ENCODE data around the gene ANO1. TPM values are rescaled to one million over a fixed set of nuclear protein-coding genes. Genes with fewer than 3 reads are reported as not detected.

Gene ANO1
- polyA plus RNA-seq, 2 donors: 5.5 to 5.8 TPM

GRCh38 chr11:70088735-70089250 lies 10.7 kb downstream of the ANO1 start:
- Histone ChIP-seq H3K27ac (ENCODE audit: low read depth in 2 of 2, low read length in 1 of 2) (no peak overlapping the region), H3K36me3 (ENCODE audit: control insufficient read depth in 2 of 2, insufficient read depth in 2 of 2, low read length in 1 of 2) (no peaks in the 10 kb centered on the region), H3K9me3 (ENCODE audit: control insufficient read depth in 2 of 2, insufficient read depth in 1 of 2, low read depth in 1 of 2, low read length in 1 of 2) (peaks cover 0 to 2% of the 10 kb centered on the region in 2 donors), H3K27me3 (ENCODE audit: control insufficient read depth in 1 of 2, insufficient read depth in 2 of 2, low read length in 2 of 2) (no peaks in the 10 kb centered on the region), H3K4me1 (ENCODE audit: control insufficient read depth in 2 of 2, insufficient read depth in 2 of 2, low read length in 1 of 2) (peaks cover 0 to 6% of the 10 kb centered on the region in 2 donors), H3K4me3 (ENCODE audit: low read depth in 1 of 2, low read length in 2 of 2) (no peak overlapping the region)
- WGBS, 2 donors: 81 to 87% methylated on average over 16 of the region's 16 CpGs

GRCh38 chr11:70089631-70090030 lies 11.5 kb downstream of the ANO1 start:
- WGBS, 2 donors: 45 to 61% methylated on average over 9 of the region's 9 CpGs
- H3K36me3 ChIP-seq (ENCODE audit: control insufficient read depth in 2 of 2, insufficient read depth in 2 of 2, low read length in 1 of 2): no peaks in the 10 kb centered on the region
- peaks cover 0 to 6% of the 10 kb centered on the region in 2 donors for H3K4me1 ChIP-seq (ENCODE audit: control insufficient read depth in 2 of 2, insufficient read depth in 2 of 2, low read length in 1 of 2)
- no peak overlapping the region for H3K27ac ChIP-seq (ENCODE audit: low read depth in 2 of 2, low read length in 1 of 2)
- no peak overlapping the region for H3K4me3 ChIP-seq (ENCODE audit: low read depth in 1 of 2, low read length in 2 of 2)
- peaks cover 0 to 2% of the 10 kb centered on the region in 2 donors for H3K9me3 ChIP-seq (ENCODE audit: control insufficient read depth in 2 of 2, insufficient read depth in 1 of 2, low read depth in 1 of 2, low read length in 1 of 2)
- no peaks in the 10 kb centered on the region for H3K27me3 ChIP-seq (ENCODE audit: control insufficient read depth in 1 of 2, insufficient read depth in 2 of 2, low read length in 2 of 2)

GRCh38 chr11:70090961-70091381 lies 12.9 kb downstream of the ANO1 start:
- Histone ChIP-seq H3K9me3 (ENCODE audit: control insufficient read depth in 2 of 2, insufficient read depth in 1 of 2, low read depth in 1 of 2, low read length in 1 of 2) (peaks cover 0 to 2% of the 10 kb centered on the region in 2 donors), H3K27me3 (ENCODE audit: control insufficient read depth in 1 of 2, insufficient read depth in 2 of 2, low read length in 2 of 2) (no peaks in the 10 kb centered on the region), H3K27ac (ENCODE audit: low read depth in 2 of 2, low read length in 1 of 2) (no peak overlapping the region), H3K4me1 (ENCODE audit: control insufficient read depth in 2 of 2, insufficient read depth in 2 of 2, low read length in 1 of 2) (peaks cover 0 to 6% of the 10 kb centered on the region in 2 donors), H3K36me3 (ENCODE audit: control insufficient read depth in 2 of 2, insufficient read depth in 2 of 2, low read length in 1 of 2) (no peaks in the 10 kb centered on the region), H3K4me3 (ENCODE audit: low read depth in 1 of 2, low read length in 2 of 2) (no peak overlapping the region)
- WGBS, 2 donors: 31 to 42% methylated on average over 9 of the region's 9 CpGs

DNA sequence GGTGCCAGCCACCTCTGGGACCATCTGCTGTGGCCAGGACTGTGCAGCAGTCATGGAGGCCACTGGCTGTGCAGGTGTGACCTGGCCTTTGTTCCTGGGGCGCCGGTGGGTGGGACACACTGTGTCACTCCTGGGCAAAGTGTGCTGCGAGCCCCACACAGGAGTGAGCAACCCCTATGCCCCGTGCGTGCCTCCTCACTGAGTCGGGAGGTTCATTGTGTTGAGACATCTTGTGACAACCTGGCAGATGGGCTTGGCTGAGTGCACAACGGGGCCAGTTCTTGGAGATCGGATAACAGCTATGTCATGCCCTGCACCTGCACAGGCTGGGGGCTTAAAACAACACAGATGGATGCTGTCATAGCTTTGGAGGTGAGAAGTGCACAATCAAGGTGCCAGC lies 13.5 kb downstream of the ANO1 start:
- WGBS, 2 donors: 82 to 84% methylated on average over 8 of the region's 8 CpGs
- peaks cover 0 to 2% of the 10 kb centered on the region in 2 donors for H3K9me3 ChIP-seq (ENCODE audit: control insufficient read depth in 2 of 2, insufficient read depth in 1 of 2, low read depth in 1 of 2, low read length in 1 of 2)
- H3K4me3 ChIP-seq (ENCODE audit: low read depth in 1 of 2, low read length in 2 of 2): no peak overlapping the region
- H3K27ac ChIP-seq (ENCODE audit: low read depth in 2 of 2, low read length in 1 of 2): no peak overlapping the region
- H3K36me3 ChIP-seq (ENCODE audit: control insufficient read depth in 2 of 2, insufficient read depth in 2 of 2, low read length in 1 of 2): no peaks in the 10 kb centered on the region
- H3K4me1 ChIP-seq (ENCODE audit: control insufficient read depth in 2 of 2, insufficient read depth in 2 of 2, low read length in 1 of 2): peaks cover 0 to 6% of the 10 kb centered on the region in 2 donors
- H3K27me3 ChIP-seq (ENCODE audit: control insufficient read depth in 1 of 2, insufficient read depth in 2 of 2, low read length in 2 of 2): no peaks in the 10 kb centered on the region

DNA sequence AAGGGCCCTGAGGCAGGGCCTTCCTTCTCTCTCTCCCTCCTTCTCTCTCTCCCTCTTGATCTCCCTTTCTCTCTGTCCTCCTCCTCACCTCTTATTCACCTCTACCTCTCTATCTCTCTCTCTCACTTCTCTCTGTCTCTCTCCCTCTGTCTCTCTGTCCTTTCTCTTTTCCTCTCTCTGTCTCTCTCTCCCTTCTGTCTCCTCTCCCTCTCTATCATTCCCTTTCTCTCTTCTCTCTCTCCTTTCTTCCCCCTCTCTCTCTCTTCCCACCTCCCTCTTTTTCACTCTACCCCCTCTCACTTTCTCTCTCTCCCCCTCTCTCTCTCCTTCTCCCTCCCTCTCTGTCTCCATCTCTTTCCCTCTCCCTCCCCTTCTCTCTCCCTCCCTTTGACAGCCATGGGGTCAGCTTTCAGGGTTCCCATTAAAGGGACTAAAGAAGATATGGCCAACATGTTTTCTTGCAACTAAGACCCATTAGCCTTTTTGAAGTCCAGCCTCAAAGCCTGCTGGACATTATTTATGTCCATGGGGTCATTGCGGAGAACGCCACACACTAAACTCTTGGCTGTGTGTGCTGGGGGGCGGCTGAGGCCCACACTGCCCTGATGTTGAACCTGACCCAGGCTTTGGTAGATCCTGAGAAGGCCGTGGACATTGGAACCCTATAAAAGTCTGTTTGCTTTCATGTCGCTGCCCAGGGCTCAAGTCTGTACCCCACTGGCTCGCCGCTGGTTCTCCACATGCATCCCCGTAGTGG lies 15.0 kb downstream of the ANO1 start:
- H3K4me3 ChIP-seq (ENCODE audit: low read depth in 1 of 2, low read length in 2 of 2): no peak overlapping the region
- WGBS, 2 donors: 82 to 86% methylated on average over 8 of the region's 8 CpGs
- no peak overlapping the region for H3K27ac ChIP-seq (ENCODE audit: low read depth in 2 of 2, low read length in 1 of 2)
- H3K4me1 ChIP-seq (ENCODE audit: control insufficient read depth in 2 of 2, insufficient read depth in 2 of 2, low read length in 1 of 2): peaks cover 0 to 6% of the 10 kb centered on the region in 2 donors
- H3K36me3 ChIP-seq (ENCODE audit: control insufficient read depth in 2 of 2, insufficient read depth in 2 of 2, low read length in 1 of 2): no peaks in the 10 kb centered on the region
- no peaks in the 10 kb centered on the region for H3K27me3 ChIP-seq (ENCODE audit: control insufficient read depth in 1 of 2, insufficient read depth in 2 of 2, low read length in 2 of 2)
- H3K9me3 ChIP-seq (ENCODE audit: control insufficient read depth in 2 of 2, insufficient read depth in 1 of 2, low read depth in 1 of 2, low read length in 1 of 2): peaks cover 0 to 2% of the 10 kb centered on the region in 2 donors

DNA sequence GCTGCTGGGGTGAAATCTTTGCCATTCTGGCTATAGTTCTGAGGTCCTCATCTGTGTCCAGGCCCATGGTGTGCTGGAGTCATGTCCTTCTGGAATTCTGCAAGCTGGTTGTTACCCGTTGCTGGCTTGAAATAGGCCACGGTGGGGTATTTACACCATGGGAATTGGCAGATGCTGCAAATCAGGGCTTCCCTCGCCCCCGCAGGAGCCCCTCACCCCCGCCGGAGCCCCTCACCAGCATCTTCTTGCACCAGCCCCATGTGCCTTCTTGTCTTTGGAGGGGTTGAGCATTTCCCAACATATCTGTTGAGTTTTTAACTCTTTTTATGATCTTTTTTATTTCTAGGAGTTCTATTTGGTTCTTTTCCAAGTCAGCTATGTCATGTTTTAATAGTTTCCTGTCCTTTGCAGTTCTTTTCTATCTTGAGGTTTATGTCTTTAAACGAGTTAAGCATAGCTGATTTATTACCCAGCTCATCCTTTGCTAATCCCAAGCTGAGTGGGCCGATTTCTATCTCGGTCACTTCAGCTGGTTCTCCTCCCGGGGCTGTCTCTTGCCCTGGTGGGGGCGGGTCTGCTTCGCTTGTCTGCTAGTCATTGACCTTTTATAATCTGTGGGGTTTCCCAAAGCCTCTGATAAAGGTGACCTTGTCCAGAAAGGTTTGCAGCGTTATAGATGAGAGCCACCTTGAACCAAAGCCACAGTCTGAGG lies 17.6 kb downstream of the ANO1 start:
- 67 to 82% methylated on average over 13 of the region's 13 CpGs for whole genome bisulfite sequencing, 2 donors
- Histone ChIP-seq H3K27ac (ENCODE audit: low read depth in 2 of 2, low read length in 1 of 2) (no peak overlapping the region), H3K9me3 (ENCODE audit: control insufficient read depth in 2 of 2, insufficient read depth in 1 of 2, low read depth in 1 of 2, low read length in 1 of 2) (peaks cover 0 to 2% of the 10 kb centered on the region in 2 donors), H3K27me3 (ENCODE audit: control insufficient read depth in 1 of 2, insufficient read depth in 2 of 2, low read length in 2 of 2) (no peaks in the 10 kb centered on the region), H3K4me1 (ENCODE audit: control insufficient read depth in 2 of 2, insufficient read depth in 2 of 2, low read length in 1 of 2) (peaks cover 0 to 9% of the 10 kb centered on the region in 2 donors), H3K36me3 (ENCODE audit: control insufficient read depth in 2 of 2, insufficient read depth in 2 of 2, low read length in 1 of 2) (no peaks in the 10 kb centered on the region), H3K4me3 (ENCODE audit: low read depth in 1 of 2, low read length in 2 of 2) (no peak overlapping the region)

GRCh38 chr11:70097783-70098563 lies 19.9 kb downstream of the ANO1 start:
- 77 to 79% methylated on average over 23 of the region's 23 CpGs for WGBS, 2 donors

GRCh38 chr11:70098936-70099335 lies 20.8 kb downstream of the ANO1 start:
- H3K27me3 ChIP-seq (ENCODE audit: control insufficient read depth in 1 of 2, insufficient read depth in 2 of 2, low read length in 2 of 2): no peaks in the 10 kb centered on the region
- H3K27ac ChIP-seq (ENCODE audit: low read depth in 2 of 2, low read length in 1 of 2): no peak overlapping the region
- WGBS, 2 donors: 79 to 82% methylated on average over 11 to 12 of the region's 12 CpGs
- no peaks in the 10 kb centered on the region for H3K36me3 ChIP-seq (ENCODE audit: control insufficient read depth in 2 of 2, insufficient read depth in 2 of 2, low read length in 1 of 2)
- H3K4me1 ChIP-seq (ENCODE audit: control insufficient read depth in 2 of 2, insufficient read depth in 2 of 2, low read length in 1 of 2): peaks cover 0 to 3% of the 10 kb centered on the region in 2 donors
- no peaks in the 10 kb centered on the region for H3K9me3 ChIP-seq (ENCODE audit: control insufficient read depth in 2 of 2, insufficient read depth in 1 of 2, low read depth in 1 of 2, low read length in 1 of 2)
- no peak overlapping the region for H3K4me3 ChIP-seq (ENCODE audit: low read depth in 1 of 2, low read length in 2 of 2)

More at GRCh38 chr11:70097783-70098563, 19.9 kb downstream of the ANO1 start:
- Histone ChIP-seq H3K9me3 (ENCODE audit: control insufficient read depth in 2 of 2, insufficient read depth in 1 of 2, low read depth in 1 of 2, low read length in 1 of 2) (no peaks in the 10 kb centered on the region), H3K4me3 (ENCODE audit: low read depth in 1 of 2, low read length in 2 of 2) (no peak overlapping the region), H3K27me3 (ENCODE audit: control insufficient read depth in 1 of 2, insufficient read depth in 2 of 2, low read length in 2 of 2) (no peaks in the 10 kb centered on the region), H3K36me3 (ENCODE audit: control insufficient read depth in 2 of 2, insufficient read depth in 2 of 2, low read length in 1 of 2) (no peaks in the 10 kb centered on the region), H3K27ac (ENCODE audit: low read depth in 2 of 2, low read length in 1 of 2) (no peak overlapping the region), H3K4me1 (ENCODE audit: control insufficient read depth in 2 of 2, insufficient read depth in 2 of 2, low read length in 1 of 2) (peaks cover 0 to 3% of the 10 kb centered on the region in 2 donors)

DNA sequence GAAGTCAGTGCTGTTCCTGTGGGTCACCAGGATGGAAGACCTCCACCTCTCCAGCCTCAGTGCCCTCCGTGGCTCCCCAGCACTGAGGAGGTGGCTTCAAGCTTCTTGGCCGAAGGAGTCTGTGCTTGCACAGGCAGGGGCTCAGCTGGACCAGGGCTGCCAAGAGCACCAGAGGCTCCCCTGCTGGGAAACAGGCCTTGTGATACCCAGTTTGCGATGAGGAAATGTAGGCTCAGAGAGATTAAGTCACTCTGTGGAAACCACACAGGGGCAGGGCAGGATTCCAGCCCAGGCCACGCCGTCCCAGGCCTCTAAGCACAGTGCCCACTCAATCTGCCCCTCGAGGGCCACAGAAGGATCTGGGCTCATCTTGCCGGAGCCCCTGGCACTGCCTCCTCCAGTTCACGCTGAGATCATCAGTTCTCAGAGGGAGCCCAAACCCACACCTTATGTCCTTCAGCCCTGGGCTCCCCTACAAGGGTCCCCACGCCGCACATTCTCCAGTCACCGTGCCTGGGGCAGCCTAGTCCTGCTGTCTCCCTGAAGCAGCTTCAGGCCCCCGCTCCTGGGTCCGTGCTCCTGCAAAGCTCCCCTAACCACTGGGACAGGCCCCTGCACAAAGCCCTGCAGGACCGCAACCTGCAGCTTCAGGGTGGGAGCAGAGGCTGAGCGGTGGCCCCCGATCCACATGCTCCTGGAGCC lies 21.6 kb downstream of the ANO1 start:
- H3K9me3 ChIP-seq (ENCODE audit: control insufficient read depth in 2 of 2, insufficient read depth in 1 of 2, low read depth in 1 of 2, low read length in 1 of 2): no peaks in the 10 kb centered on the region
- H3K4me3 ChIP-seq (ENCODE audit: low read depth in 1 of 2, low read length in 2 of 2): no peak overlapping the region
- H3K4me1 ChIP-seq (ENCODE audit: control insufficient read depth in 2 of 2, insufficient read depth in 2 of 2, low read length in 1 of 2): peaks cover 0 to 3% of the 10 kb centered on the region in 2 donors
- H3K36me3 ChIP-seq (ENCODE audit: control insufficient read depth in 2 of 2, insufficient read depth in 2 of 2, low read length in 1 of 2): no peaks in the 10 kb centered on the region
- no peak overlapping the region for H3K27ac ChIP-seq (ENCODE audit: low read depth in 2 of 2, low read length in 1 of 2)
- 88 to 90% methylated on average over 16 of the region's 16 CpGs for WGBS, 2 donors
- no peaks in the 10 kb centered on the region for H3K27me3 ChIP-seq (ENCODE audit: control insufficient read depth in 1 of 2, insufficient read depth in 2 of 2, low read length in 2 of 2)

Measured in esophagus (tissue), 2 donors.